ENCODE measurements around the gene AGAP1.

The AGAP1 gene

GRCh38 chr2:235611349-235611748 is 117.5 kb downstream of the AGAP1 start:
- H3K4me3 ChIP-seq (ENCODE audit: low read length), result no peak overlapping the region
- no peak for DNase-seq (ENCODE audit: low read depth)
- no peak for TF ChIP-seq CTCF (IDR thresholded peaks at IDR 0.05; ENCODE audit: insufficient read depth, low read depth, low read length, missing control alignments)

GRCh38 chr2:235611756-235612155 is 117.9 kb downstream of the AGAP1 start:
- no peak for TF ChIP-seq CTCF (IDR thresholded peaks at IDR 0.05; ENCODE audit: insufficient read depth, low read depth, low read length, missing control alignments)
- no peak overlapping the region for H3K4me3 ChIP-seq (ENCODE audit: low read length)
- no peak for DNase-seq (ENCODE audit: low read depth)

- no peak for TF ChIP-seq CTCF (IDR thresholded peaks at IDR 0.05; ENCODE audit: insufficient read depth, low read depth, low read length, missing control alignments)
- no peak for DNase-seq (ENCODE audit: low read depth)
- no peak overlapping the region for H3K4me3 ChIP-seq (ENCODE audit: low read length)
Measured at GRCh38 chr2:235612181-235612950, 118.5 kb downstream of the AGAP1 start.

DNA sequence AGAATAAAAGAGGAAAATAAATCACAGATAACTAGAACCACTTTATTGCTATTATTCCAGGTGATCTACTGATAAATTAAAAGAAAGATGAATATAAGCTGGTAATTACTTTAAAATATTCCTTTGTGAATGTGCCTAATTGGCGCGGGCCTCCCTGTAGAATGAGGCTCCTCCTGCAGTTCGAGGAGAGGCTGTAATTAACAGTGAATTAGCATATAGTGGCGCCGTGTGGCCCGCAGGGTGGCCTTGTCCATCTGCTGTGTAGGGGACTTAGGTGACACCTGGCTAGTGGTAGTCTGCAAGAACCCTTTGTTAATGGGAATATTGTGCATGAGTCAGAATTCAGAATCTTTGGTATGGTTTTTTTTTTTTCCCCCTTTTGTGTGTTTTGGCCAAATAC is 119.8 kb downstream of the AGAP1 start:
- no peak for TF ChIP-seq CTCF (IDR thresholded peaks at IDR 0.05; ENCODE audit: insufficient read depth, low read depth, low read length, missing control alignments)
- H3K4me3 ChIP-seq (ENCODE audit: low read length), result no peak overlapping the region
- no peak for DNase-seq (ENCODE audit: low read depth)

DNA sequence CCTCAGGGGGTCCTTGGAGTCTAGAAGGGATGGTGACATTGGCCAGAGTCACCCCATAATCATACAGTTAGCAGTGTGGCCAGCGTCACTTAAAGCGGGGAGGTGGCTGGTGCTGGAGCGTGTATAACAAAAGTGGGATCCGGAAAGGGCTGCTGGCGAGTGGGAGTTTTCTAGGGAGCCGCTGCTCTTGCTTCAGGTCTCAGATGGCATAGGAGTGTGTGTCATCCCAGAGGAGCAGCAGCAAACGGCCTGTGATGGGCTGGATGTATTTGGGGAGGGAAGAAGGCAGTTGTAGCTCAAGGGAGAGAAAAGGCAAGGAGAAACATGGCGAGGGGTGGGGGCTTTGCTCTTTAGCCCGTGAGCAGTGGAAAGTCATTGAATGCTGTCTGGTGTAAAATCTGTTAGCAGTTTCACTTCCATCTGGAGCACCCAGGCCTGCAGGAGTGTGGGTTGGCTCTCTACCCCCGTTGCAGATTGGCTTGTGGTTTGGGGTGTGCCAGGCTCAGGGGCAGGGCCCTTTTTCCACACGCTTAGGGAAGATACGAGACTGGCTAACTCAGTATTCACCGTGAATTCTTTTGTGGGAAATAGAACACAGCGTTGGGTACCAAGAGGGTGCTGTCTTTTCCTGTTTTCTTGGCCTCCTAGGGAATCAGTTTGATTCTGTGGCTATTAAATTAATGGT is 120.5 kb downstream of the AGAP1 start:
- DNase-seq (ENCODE audit: low read depth), result no peak
- TF ChIP-seq CTCF (IDR thresholded peaks at IDR 0.05; ENCODE audit: insufficient read depth, low read depth, low read length, missing control alignments), result no peak
- H3K4me3 ChIP-seq (ENCODE audit: low read length), result no peak overlapping the region

DNA sequence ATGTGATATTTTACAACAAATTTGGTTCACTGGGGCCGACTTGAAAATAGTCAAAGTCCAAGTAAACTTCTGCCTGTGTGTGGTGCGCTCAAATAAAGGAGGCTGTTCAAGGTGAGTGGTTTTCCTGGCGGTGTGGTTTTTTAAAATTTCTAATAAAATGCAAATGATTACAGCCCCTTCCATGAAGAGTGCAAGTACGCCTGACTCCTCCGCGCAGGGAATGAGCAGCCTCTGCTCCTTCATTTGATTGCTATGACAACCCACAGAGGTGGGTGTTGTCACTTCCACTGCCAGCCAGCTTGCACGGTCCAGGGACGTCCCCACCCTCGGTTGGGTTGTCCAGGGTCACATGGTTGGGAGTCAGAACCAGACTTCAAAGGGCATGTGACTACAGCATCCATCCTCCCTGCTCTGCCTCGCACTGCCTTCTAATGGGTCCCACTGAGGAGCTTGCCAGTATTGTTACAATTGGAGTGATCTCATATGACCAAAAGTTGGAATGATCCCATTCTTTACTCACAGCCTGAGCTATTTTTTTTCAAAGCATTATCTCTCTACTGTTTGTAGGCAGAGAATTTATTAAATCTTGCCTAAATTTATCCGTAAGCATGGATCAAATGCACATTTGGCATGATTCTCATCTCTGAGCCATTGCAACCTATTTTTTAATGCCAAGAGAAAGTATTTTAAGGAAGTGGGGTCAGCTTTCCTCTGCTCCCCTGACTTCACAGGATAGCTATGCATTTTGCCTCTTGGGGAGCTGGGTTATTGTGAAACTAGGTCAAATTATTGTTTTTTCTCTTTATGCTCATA is 121.3 kb downstream of the AGAP1 start:
- H3K4me3 ChIP-seq (ENCODE audit: low read length), result no peak overlapping the region
- no peak for TF ChIP-seq CTCF (IDR thresholded peaks at IDR 0.05; ENCODE audit: insufficient read depth, low read depth, low read length, missing control alignments)
- no peak for DNase-seq (ENCODE audit: low read depth)

Measured in epithelial cell of esophagus (primary cell).